CD4-positive, alpha-beta T cell treated with Interleukin-6 for 4 hours (primary cell): ENCODE results near the gene LIAS.
"Not testable (repeated sequence)": the region's sequence is repeated elsewhere in the genome, so short reads cannot be mapped to it uniquely, and the experiment has no call there.

Source experiments
- DNase-seq: peaks from one replicate; pipeline ENCODE4 v3.0.0-alpha.2; 2020; ENCODE audit warnings: mixed read lengths

The LIAS gene

GRCh38 chr4:39453738-39454137, 5.1 kb upstream of the LIAS start:
- no peak for DNase-seq

- DNase-seq, result no peak
Observed at GRCh38 chr4:39455486-39455885, 3.4 kb upstream of the LIAS start.

GRCh38 chr4:39456946-39457763, 1.7 kb upstream of the LIAS start:
- no peak for DNase-seq

GRCh38 chr4:39458161-39458504, 723 bp upstream of the LIAS start:
- DNase-seq, result not testable (repeated sequence)

- DNase-seq, result no peak
Observed at GRCh38 chr4:39464886-39465501, 6.1 kb downstream of the LIAS start.

GRCh38 chr4:39466747-39467146, 7.9 kb downstream of the LIAS start:
- no peak for DNase-seq

GRCh38 chr4:39467464-39467863, 8.6 kb downstream of the LIAS start:
- DNase-seq, result no peak

- no peak for DNase-seq
Observed at GRCh38 chr4:39469429-39470077, 10.7 kb downstream of the LIAS start.

GRCh38 chr4:39470402-39470801, 11.5 kb downstream of the LIAS start:
- DNase-seq, result no peak

GRCh38 chr4:39472396-39472795, 13.5 kb downstream of the LIAS start:
- no peak for DNase-seq

GRCh38 chr4:39476187-39476895, 17.5 kb downstream of the LIAS start:
- no peak for DNase-seq

- no peak for DNase-seq
Observed at GRCh38 chr4:39480251-39480650, 21.4 kb downstream of the LIAS start.

- no peak for DNase-seq
Observed at GRCh38 chr4:39480902-39481695, 22.2 kb downstream of the LIAS start.

GRCh38 chr4:39484582-39485272, 25.9 kb downstream of the LIAS start:
- no peak for DNase-seq

- DNase-seq, result no peak
Observed at GRCh38 chr4:39486221-39486804, 27.5 kb downstream of the LIAS start.

GRCh38 chr4:39490322-39490721, 31.5 kb downstream of the LIAS start:
- DNase-seq, result no peak

- no peak for DNase-seq
Observed at GRCh38 chr4:39494354-39494753, 35.5 kb downstream of the LIAS start.

- DNase-seq, result no peak
Observed at GRCh38 chr4:39495446-39496213, 36.8 kb downstream of the LIAS start.

- DNase-seq, result no peak
Observed at GRCh38 chr4:39497909-39498726, 39.3 kb downstream of the LIAS start.

GRCh38 chr4:39498727-39499020, 39.8 kb downstream of the LIAS start:
- no peak for DNase-seq
